HG03280 (cell line): ENCODE measurements around the gene ACBD6.
"Not testable (repeated sequence)": the region's sequence is repeated elsewhere in the genome, so short reads cannot be mapped to it uniquely, and the experiment has no call there.

Experiments used
- ATAC-seq: cut with Tn5 transposase; IDR thresholded peaks from one replicate; pipeline ENCODE4 v1.9.1; 2021; ENCODE audit warnings: mild to moderate bottlenecking, moderate library complexity; ENCODE audit not compliant: unreplicated experiment

Gene ACBD6

DNA sequence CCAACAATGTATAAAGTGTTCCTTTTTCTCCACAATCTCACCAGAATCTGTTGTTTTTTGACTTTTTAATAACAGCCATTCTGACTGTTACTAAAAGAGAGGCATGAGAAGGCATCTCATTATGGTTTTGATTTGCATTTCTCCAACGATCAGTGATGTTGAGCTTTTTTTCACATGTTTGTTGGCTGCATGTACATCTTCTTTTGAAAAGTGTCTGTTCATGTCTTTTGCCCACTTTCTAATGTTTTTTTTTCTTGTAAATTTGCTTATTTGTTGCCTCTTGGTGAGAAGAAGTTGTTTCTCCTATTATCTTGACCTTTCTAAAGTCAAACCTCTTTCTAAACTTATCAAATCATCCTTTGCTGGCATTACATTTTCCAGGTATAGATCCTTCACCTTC lies 80.8 kb downstream of the ACBD6 start:
- ATAC-seq = no peak

DNA sequence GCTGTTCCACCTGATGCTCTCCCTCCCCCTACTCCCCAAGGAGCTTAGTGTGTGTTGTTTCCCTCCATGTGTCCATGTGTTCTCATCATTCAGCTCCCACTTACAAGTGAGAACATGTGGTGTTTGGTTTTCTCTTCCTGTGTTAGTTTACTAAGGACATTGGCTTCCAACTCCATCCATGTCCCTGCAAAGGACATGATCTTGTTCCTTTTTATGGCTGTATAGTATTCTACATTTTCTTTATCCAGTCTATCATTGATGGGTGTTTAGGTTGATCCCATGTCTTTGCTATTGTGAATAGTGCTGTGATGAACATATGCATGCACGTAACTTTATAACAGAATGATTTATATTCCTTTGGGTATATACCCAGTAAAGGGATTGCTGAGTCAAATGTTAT lies 81.2 kb downstream of the ACBD6 start:
- not testable (repeated sequence) for ATAC-seq

GRCh38 chr1:180415985-180416633 lies 86.3 kb downstream of the ACBD6 start:
- no peak for ATAC-seq

DNA sequence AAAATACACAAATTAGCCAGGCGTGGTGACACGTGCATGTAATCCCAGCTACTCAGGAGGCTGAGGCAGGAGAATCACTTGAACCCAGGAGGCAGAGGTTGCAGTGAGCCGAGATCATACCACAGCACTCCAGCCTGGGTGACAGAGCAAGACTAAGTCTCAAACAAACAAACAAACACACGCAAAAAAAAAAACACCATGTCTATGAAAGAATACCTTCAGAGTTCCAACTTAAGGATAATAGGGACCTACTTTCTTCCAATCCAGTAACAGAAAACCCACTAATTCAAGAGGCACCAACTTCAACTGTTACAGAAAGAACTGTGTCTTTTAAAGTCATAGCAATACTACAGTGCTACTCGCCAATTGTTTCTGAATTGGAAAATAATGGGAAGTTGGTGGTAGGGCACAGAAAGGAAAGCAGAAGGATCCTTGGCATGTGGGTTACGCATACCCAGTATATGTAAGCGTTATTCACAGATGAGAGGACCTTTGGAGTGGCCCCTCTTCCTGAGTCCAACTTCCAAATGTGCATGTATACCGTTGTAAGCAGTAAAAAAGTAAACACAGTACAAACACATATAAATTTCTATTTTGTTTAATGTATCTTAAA lies 87.0 kb downstream of the ACBD6 start:
- ATAC-seq = no peak

GRCh38 chr1:180412583-180412982 lies 89.8 kb downstream of the ACBD6 start:
- ATAC-seq = no peak

- ATAC-seq = not testable (repeated sequence)
Observed at GRCh38 chr1:180408128-180408527, 94.2 kb downstream of the ACBD6 start.

GRCh38 chr1:180407051-180407450 lies 95.3 kb downstream of the ACBD6 start:
- no peak for ATAC-seq

GRCh38 chr1:180402551-180402950 lies 99.8 kb downstream of the ACBD6 start:
- no peak for ATAC-seq

DNA sequence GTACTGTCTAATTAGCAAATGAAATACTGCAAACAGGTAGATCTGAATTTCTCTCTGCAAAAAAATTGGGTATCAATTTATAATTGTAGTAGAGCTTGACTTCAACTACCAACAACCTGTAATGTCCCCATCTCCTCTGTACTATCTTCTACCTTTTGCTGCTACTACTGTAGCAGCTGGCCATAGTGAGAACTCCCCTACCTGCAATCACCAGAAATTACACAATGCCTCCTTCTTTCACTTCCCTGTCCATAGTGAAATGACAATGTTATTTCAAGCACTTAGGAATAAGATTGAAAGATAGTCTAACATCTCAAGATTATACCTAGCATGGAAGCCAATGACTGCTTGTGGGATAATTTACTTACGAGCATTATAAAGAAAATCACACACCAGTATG lies 100.4 kb downstream of the ACBD6 start:
- no peak for ATAC-seq

DNA sequence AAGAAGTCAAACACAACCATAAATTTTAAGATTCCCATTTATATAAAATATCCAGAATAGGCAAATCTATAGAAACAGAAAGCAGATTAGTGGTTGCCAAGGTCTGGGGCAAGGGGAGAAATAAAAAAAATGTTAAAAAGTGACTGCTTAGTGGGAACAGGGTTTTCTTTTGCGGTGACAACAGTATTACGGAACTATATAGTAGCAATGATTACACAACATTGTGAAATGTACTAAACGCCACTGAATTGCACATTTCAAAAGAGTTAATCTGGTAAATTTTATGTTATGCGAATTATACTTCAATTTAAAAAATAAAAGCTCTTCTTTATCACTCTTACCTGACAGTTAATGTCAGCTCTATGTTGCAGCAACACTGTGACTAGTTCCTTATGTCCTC lies 105.2 kb downstream of the ACBD6 start:
- no peak for ATAC-seq

GRCh38 chr1:180392427-180393145 lies 109.8 kb downstream of the ACBD6 start:
- no peak for ATAC-seq

- no peak for ATAC-seq
Observed at GRCh38 chr1:180392020-180392419, 110.4 kb downstream of the ACBD6 start.

GRCh38 chr1:180387413-180387812 lies 115.0 kb downstream of the ACBD6 start:
- ATAC-seq = no peak

DNA sequence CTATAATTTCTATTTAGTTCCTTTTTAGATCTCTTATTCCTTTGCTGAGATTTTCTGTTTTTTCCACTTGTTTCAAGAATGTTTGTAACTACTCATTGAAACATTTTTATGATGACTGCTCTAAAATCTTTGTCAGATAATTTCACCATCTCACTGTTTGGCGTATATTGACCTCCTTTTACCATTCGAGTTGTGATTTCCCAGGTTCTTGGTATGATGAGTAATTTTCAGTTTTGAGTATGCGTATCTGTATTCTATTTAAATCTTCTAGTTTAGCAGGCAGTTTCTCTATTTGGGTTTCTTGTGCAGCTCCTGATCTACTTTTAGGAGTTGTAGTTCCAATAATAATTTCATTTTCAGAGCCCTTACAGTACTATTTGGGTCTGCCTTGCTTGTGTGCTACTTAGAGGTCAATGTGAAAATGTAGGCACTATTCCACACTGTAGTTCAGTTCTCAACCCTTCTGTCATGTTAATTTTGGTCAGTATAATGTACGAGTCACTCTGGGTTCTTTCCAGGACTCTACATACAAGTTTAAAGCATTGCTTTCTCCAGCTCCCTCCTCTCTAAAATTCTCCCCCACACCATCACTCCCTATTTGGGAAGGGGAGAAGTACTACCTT lies 115.5 kb downstream of the ACBD6 start:
- ATAC-seq = no peak

- ATAC-seq = no peak
Observed at GRCh38 chr1:180385144-180385543, 117.2 kb downstream of the ACBD6 start.

DNA sequence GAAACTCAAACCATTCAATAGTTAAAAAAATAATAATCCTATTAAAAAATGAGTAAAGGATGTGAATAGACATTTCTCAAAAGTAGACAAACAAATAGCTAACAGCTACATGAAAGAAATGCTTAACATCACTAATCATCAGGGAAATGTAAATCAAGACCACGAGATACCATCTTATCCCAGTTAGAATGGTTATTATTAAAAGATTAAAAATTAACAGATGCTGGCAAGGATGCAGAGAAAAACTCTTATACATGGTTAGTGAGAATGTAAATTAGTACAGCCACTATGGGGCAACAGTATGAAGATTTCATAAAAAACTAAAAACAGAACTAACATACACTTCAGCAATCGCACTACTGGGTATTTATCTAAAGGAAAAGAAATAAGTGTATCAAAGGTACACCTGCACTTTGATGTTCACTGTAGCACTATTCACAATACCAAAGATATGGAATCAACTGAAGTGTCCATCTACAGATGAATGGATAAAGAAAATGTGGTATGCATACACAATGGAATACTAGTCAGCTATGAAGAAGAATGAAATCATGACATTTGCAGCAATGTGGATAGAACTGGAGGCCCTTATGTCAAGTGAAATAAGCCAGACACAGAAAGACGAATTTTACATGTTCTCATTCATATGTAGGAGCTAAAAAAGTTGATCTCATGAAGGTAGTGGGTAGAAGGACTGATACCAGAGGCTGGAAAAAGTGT lies 117.9 kb downstream of the ACBD6 start:
- no peak for ATAC-seq

DNA sequence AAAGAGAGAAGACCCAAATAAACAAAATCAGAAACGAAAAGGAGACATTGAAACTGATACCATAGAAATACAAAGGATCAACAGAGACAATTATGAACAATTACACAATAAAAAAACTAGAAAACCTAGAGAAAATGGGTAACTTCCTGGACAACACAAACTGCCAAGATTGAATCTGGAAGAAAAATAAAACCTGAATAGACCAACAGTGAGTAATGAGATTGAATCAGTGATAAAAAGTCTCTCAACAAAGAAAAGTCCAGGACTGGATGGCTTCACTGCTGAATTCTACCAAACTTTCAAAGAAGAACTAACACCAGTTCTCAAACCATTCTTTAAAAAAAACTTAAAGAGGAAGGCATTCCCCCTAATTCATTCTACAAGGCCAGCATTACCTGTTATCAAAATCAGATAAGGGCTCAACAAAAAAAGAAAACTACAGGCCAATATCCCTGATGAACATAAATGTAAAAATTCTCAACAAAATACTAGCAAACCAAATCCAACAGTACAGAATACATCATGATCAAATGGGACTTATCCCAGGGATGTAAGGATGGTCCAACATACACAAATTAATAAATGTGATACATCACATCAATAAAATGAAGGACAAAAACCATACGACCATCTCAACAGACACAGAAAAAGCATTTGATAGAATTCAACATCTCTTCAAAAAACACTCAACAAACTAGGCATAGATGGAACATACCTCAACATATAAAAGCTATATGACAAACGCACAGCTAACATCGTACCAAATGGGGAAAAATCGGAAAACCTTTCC lies 119.9 kb downstream of the ACBD6 start:
- ATAC-seq = no peak

- no peak for ATAC-seq
Observed at GRCh38 chr1:180381184-180381580, 121.2 kb downstream of the ACBD6 start.

GRCh38 chr1:180380259-180381183 lies 121.9 kb downstream of the ACBD6 start:
- no peak for ATAC-seq
